NT2/D1 (cell line): ENCODE measurements around the gene NRF1.

Experiments used
- YY1 ChIP-seq: IDR thresholded peaks from 2 replicates; pipeline ENCODE4 v1.6.1; 2011; ENCODE audit not compliant: insufficient read length, insufficient read depth
- ZNF274 ChIP-seq: IDR thresholded peaks from 2 replicates; pipeline ENCODE4 v1.6.1; 2011; ENCODE audit warnings: mild to moderate bottlenecking, low read depth, low read length

DNA sequence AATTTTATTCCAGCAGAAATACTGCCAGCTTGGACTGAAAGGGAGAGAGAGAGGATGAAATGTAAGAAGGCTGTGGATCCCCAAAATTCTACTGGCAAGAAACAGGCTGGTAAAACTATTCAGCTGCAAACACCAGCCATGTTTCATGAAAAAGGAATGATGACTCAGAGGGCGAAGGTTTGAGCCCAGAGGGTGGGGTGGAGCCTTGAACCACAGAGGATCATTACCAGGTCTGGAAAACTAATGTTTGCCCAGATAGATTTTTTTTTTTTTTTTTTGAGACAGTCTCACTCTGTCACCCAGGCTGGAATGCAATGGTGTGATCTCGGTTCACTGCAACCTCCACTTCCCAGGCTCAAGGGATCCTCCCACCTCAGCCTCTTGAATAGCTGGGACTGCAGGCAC, 41.7 kb upstream of the NRF1 start:
- TF ChIP-seq ZNF274 (no peak), YY1 (no peak)
